B cell (primary cell): ENCODE measurements around the gene STAT5B. TPM values are rescaled to one million over a fixed set of nuclear protein-coding genes. Genes with fewer than 3 reads are reported as not detected.
"Not testable (repeated sequence)": the region's sequence is repeated elsewhere in the genome, so short reads cannot be mapped to it uniquely, and the experiment has no call there.

Source experiments
- ATAC-seq: fragments of 200-7000 bp; cut with Tn5 transposase; one replicate; pipeline ENCODE4 v1.10.0; 2021; ENCODE audit warnings: low read depth, mild to moderate bottlenecking, moderate number of reproducible peaks, moderate library complexity
- CTCF ChIA-PET: fragments of 350-600 bp; sonication (Branson Sonifier 250); formaldehyde crosslinking; loops from one replicate; lab custom pipeline; 2021; ENCODE audit warnings: antibody characterized with exemption, inconsistent platforms; lab: Charles Lee
- POLR2A ChIA-PET: fragments of 350-600 bp; sonication (Branson Sonifier 250); formaldehyde crosslinking; loops from one replicate; lab custom pipeline; 2021; ENCODE audit warnings: antibody characterized with exemption; lab: Charles Lee
- DNase-seq: peaks from one replicate; pipeline ENCODE4 v3.0.0; 2013
- H2AFZ ChIP-seq: 2 replicates; pipeline ENCODE4 v1.6.1; 2012; ENCODE audit warnings: mild to moderate bottlenecking, low read depth, low read length; ENCODE audit not compliant: insufficient read depth, poor library complexity, severe bottlenecking
- H3K27ac ChIP-seq, 2 donors: 1 replicate in 1 of 2; 2 replicates in 1 of 2; pipeline ENCODE4 v1.5.1; 2012 to 2013; ENCODE audit warnings: low read length in 2 of 2, mild to moderate bottlenecking in 2 of 2, moderate library complexity in 1 of 2
- H3K27me3 ChIP-seq, 4 experiments: fragments of 200-600 bp in 1 of 4; sonication (generic) in 1 of 4; replicated peaks in 1 of 4; 1 replicate in 2 of 4; 2 replicates in 2 of 4; pipeline versions ENCODE4 v1.6.1 to v1.7.0; 2013 to 2016; ENCODE audit warnings: low read length in 3 of 4, mild to moderate bottlenecking in 2 of 4, mixed read lengths in 1 of 4, moderate library complexity in 1 of 4; ENCODE audit not compliant: insufficient read depth in 4 of 4, control insufficient read depth in 3 of 4; ENCODE audit errors: control extremely low read depth in 1 of 4
- H3K36me3 ChIP-seq, 2 experiments: replicated peaks in 1 of 2; 1 replicate in 1 of 2; 2 replicates in 1 of 2; pipeline versions ENCODE4 v1.6.1 to v1.7.1; 2013; ENCODE audit warnings: low read length in 1 of 2; ENCODE audit not compliant: insufficient read depth in 2 of 2, control insufficient read depth in 1 of 2; ENCODE audit errors: control extremely low read depth in 1 of 2, extremely low read depth in 1 of 2
- H3K4me1 ChIP-seq, 2 donors: fragments of 200-600 bp in 1 of 2; sonication (generic) in 1 of 2; 1 replicate in 1 of 2; 2 replicates in 1 of 2; pipeline versions ENCODE4 v1.5.1 to v1.6.1; 2013 to 2017; ENCODE audit warnings: low read length in 2 of 2; ENCODE audit not compliant: control insufficient read depth in 2 of 2, insufficient read depth in 2 of 2
- H3K4me2 ChIP-seq: replicated peaks from 2 replicates; pipeline ENCODE3; 2012; ENCODE audit warnings: mild to moderate bottlenecking, low read depth, low read length; ENCODE audit not compliant: poor library complexity, severe bottlenecking
- H3K4me3 ChIP-seq, 5 experiments: fragments of 200-600 bp in 1 of 5; sonication (generic) in 1 of 5; 1 replicate in 3 of 5; 2 replicates in 2 of 5; pipeline versions ENCODE4 v1.5.1 to v1.7.0; 2011 to 2016; ENCODE audit warnings: low read length in 4 of 5, mild to moderate bottlenecking in 4 of 5, low read depth in 2 of 5, control low read depth in 1 of 5, moderate library complexity in 1 of 5; ENCODE audit not compliant: insufficient read depth in 1 of 5; ENCODE audit errors: control extremely low read depth in 1 of 5, extremely low read depth in 1 of 5
- H3K79me2 ChIP-seq: fragments of 200-600 bp; sonication (generic); one replicate; pipeline ENCODE4 v1.6.0; 2016; ENCODE audit warnings: low read length; ENCODE audit not compliant: control insufficient read depth, insufficient read depth
- H3K9ac ChIP-seq: fragments of 200-600 bp; sonication (generic); 2 replicates; pipeline ENCODE4 v1.6.1; 2017; ENCODE audit warnings: mild to moderate bottlenecking, low read length, moderate library complexity
- H3K9me3 ChIP-seq, 3 donors: one replicate each; pipeline versions ENCODE4 v1.6.1 to v1.7.1; 2013; ENCODE audit warnings: low read length in 2 of 3; ENCODE audit not compliant: control insufficient read depth in 2 of 3, insufficient read depth in 1 of 3; ENCODE audit errors: control extremely low read depth in 1 of 3
- H4K20me1 ChIP-seq: 2 replicates; pipeline ENCODE4 v1.6.0; 2012; ENCODE audit warnings: mild to moderate bottlenecking, low read length; ENCODE audit not compliant: insufficient read depth, control insufficient read depth, poor library complexity, severe bottlenecking
- H3K27ac Mint-ChIP-seq: one replicate; pipeline ENCODE4 v1.8.0; 2021; ENCODE audit warnings: mixed read lengths
- H3K27me3 Mint-ChIP-seq: one replicate; pipeline ENCODE4 v1.8.0; 2021; ENCODE audit warnings: mixed read lengths
- H3K4me1 Mint-ChIP-seq: one replicate; pipeline ENCODE4 v1.8.0; 2021; ENCODE audit warnings: mixed read lengths
- H3K4me3 Mint-ChIP-seq: one replicate; pipeline ENCODE4 v1.8.0; 2021; ENCODE audit warnings: mixed read lengths
- H3K9me3 Mint-ChIP-seq: one replicate; pipeline ENCODE4 v1.8.0; 2022; ENCODE audit warnings: mixed read lengths; ENCODE audit not compliant: insufficient read depth
- EZH2 ChIP-seq: IDR thresholded peaks from 2 replicates; pipeline ENCODE4 v1.6.1; 2012; ENCODE audit warnings: borderline replicate concordance, low read depth, mild to moderate bottlenecking, moderate library complexity, low read length; ENCODE audit not compliant: insufficient read depth, poor library complexity, severe bottlenecking
- WGBS: methylation state at CpG from one replicate; pipeline ENCODE4 v1.1.5; 2013; ENCODE audit warnings: missing lambda C conversion rate; ENCODE audit not compliant: insufficient coverage; 5-methylcytosine and 5-hydroxymethylcytosine counted together
- intact Hi-C: fragments of 100-400 bp; cut with micrococcal nuclease; formaldehyde crosslinking; loops from one replicate; pipeline ENCODE4 v1.10.0; 2022
- polyA plus RNA-seq: library from polyadenylated mRNA; depleted of rRNA; stranded (reverse); fragments of >200 nt; gene quantifications from 2 replicates; pipeline ENCODE4 v1.2.3, GENCODE V29; 2012
- total RNA-seq, 2 donors: library from RNA; stranded (reverse); fragments of 120-200 nt in 1 of 2; gene quantifications; 1 replicate in 1 of 2; 2 replicates in 1 of 2; pipeline versions ENCODE4 v1.2.3 to v1.2.4, GENCODE V29; 2013 to 2022
- TF ChIP-seq, protein P1 (sequence below): fragments of 200-600 bp; IDR thresholded peaks from one replicate; pipeline ENCODE4 v1.8.0; 2022; ENCODE audit warnings: antibody characterized with exemption, mild to moderate bottlenecking

Gene STAT5B
- total and polyA plus RNA-seq, 2 donors (not counting 1 experiment from before 2014, with no cell fraction given) = 70.0 to 103 TPM

GRCh38 chr17:42210046-42210445, 66.1 kb downstream of the STAT5B start:
- H3K4me2 ChIP-seq = no peak overlapping the region
- H3K4me1 Mint-ChIP-seq = no peaks in the 10 kb centered on the region
- intact Hi-C loops = no loop called here
- H2AFZ ChIP-seq = no peak overlapping the region
- POLR2A ChIA-PET = no interaction called here
- DNase-seq (no peak), ATAC-seq (no peak)
- no peaks in the 10 kb centered on the region for H3K27me3 Mint-ChIP-seq
- H3K27me3 ChIP-seq = no peaks in the 10 kb centered on the region
- no peak overlapping the region for H3K4me3 Mint-ChIP-seq
- H3K4me3 ChIP-seq = no peak overlapping the region
- H3K27ac ChIP-seq = no peak overlapping the region
- no peaks in the 10 kb centered on the region for H3K79me2 ChIP-seq
- H3K36me3 ChIP-seq = peaks cover 19 to 59% of the 10 kb centered on the region in 2 experiments
- no peak overlapping the region for H3K9ac ChIP-seq
- no peaks in the 10 kb centered on the region for H3K9me3 Mint-ChIP-seq
- TF ChIP-seq, protein P1, sequence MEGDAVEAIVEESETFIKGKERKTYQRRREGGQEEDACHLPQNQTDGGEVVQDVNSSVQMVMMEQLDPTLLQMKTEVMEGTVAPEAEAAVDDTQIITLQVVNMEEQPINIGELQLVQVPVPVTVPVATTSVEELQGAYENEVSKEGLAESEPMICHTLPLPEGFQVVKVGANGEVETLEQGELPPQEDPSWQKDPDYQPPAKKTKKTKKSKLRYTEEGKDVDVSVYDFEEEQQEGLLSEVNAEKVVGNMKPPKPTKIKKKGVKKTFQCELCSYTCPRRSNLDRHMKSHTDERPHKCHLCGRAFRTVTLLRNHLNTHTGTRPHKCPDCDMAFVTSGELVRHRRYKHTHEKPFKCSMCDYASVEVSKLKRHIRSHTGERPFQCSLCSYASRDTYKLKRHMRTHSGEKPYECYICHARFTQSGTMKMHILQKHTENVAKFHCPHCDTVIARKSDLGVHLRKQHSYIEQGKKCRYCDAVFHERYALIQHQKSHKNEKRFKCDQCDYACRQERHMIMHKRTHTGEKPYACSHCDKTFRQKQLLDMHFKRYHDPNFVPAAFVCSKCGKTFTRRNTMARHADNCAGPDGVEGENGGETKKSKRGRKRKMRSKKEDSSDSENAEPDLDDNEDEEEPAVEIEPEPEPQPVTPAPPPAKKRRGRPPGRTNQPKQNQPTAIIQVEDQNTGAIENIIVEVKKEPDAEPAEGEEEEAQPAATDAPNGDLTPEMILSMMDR = no peak
- no peak for TF ChIP-seq EZH2
- no peaks in the 10 kb centered on the region for H3K9me3 ChIP-seq
- WGBS = 100% methylated on average over 4 of the region's 6 CpGs
- no peak overlapping the region for H3K27ac Mint-ChIP-seq
- CTCF ChIA-PET = no interaction called here
- H4K20me1 ChIP-seq = no peaks in the 10 kb centered on the region
- H3K4me1 ChIP-seq = no peaks in the 10 kb centered on the region

GRCh38 chr17:42206153-42206612, 70.0 kb downstream of the STAT5B start:
- H3K27ac ChIP-seq, H3K79me2 ChIP-seq, intact Hi-C loops, DNase-seq, ATAC-seq, H3K9ac ChIP-seq, H3K9me3 ChIP-seq, H4K20me1 ChIP-seq, H3K4me1 ChIP-seq, H3K9me3 Mint-ChIP-seq, POLR2A ChIA-PET, H3K4me1 Mint-ChIP-seq, H3K27me3 Mint-ChIP-seq, H3K27me3 ChIP-seq, H3K4me3 Mint-ChIP-seq, H3K4me2 ChIP-seq, H2AFZ ChIP-seq, H3K4me3 ChIP-seq, H3K27ac Mint-ChIP-seq, CTCF ChIA-PET: not testable (repeated sequence)
- H3K36me3 ChIP-seq = peaks cover 11 to 47% of the 10 kb centered on the region in 2 experiments
- no CpG with 5 or more reads among the region's 8 CpGs for WGBS
